ENCODE measurements around the gene TANC1.

GRCh38 chr2:159019021-159019420 lies 50.6 kb downstream of the TANC1 start:
- TF ChIP-seq, protein P1, sequence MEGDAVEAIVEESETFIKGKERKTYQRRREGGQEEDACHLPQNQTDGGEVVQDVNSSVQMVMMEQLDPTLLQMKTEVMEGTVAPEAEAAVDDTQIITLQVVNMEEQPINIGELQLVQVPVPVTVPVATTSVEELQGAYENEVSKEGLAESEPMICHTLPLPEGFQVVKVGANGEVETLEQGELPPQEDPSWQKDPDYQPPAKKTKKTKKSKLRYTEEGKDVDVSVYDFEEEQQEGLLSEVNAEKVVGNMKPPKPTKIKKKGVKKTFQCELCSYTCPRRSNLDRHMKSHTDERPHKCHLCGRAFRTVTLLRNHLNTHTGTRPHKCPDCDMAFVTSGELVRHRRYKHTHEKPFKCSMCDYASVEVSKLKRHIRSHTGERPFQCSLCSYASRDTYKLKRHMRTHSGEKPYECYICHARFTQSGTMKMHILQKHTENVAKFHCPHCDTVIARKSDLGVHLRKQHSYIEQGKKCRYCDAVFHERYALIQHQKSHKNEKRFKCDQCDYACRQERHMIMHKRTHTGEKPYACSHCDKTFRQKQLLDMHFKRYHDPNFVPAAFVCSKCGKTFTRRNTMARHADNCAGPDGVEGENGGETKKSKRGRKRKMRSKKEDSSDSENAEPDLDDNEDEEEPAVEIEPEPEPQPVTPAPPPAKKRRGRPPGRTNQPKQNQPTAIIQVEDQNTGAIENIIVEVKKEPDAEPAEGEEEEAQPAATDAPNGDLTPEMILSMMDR (IDR thresholded peaks at IDR 0.05), result no peak
- no peak for TF ChIP-seq POLR2A (IDR thresholded peaks at IDR 0.05)

All from testis (tissue), 2 donors.